ENCODE data around the gene DEK. TPM values are rescaled to one million over a fixed set of nuclear protein-coding genes. Genes with fewer than 3 reads are reported as not detected.

The DEK gene
- total RNA-seq, 1 experiment from 2014 or later, result 204 TPM

- TF ChIP-seq, protein P1, sequence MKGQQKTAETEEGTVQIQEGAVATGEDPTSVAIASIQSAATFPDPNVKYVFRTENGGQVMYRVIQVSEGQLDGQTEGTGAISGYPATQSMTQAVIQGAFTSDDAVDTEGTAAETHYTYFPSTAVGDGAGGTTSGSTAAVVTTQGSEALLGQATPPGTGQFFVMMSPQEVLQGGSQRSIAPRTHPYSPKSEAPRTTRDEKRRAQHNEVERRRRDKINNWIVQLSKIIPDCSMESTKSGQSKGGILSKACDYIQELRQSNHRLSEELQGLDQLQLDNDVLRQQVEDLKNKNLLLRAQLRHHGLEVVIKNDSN (CRISPR knock-in tag; IDR thresholded peaks at IDR 0.05), result no peak
- TF ChIP-seq ARID4B (CRISPR knock-in tag; IDR thresholded peaks at IDR 0.05; ENCODE audit: borderline replicate concordance) (no peak), ELF4 (CRISPR knock-in tag; IDR thresholded peaks at IDR 0.05; ENCODE audit: low read depth) (no peak), CREB1 (CRISPR knock-in tag; IDR thresholded peaks at IDR 0.05) (no peak), ZNF138 (CRISPR knock-in tag; conservative IDR thresholded peaks at IDR 0.05) (no peak), ZNF121 (CRISPR knock-in tag; IDR thresholded peaks at IDR 0.05) (no peak), ZNF423 (CRISPR knock-in tag; IDR thresholded peaks at IDR 0.05) (no peak)
- TF ChIP-seq, protein P2, sequence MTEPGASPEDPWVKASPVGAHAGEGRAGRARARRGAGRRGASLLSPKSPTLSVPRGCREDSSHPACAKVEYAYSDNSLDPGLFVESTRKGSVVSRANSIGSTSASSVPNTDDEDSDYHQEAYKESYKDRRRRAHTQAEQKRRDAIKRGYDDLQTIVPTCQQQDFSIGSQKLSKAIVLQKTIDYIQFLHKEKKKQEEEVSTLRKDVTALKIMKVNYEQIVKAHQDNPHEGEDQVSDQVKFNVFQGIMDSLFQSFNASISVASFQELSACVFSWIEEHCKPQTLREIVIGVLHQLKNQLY (CRISPR knock-in tag; IDR thresholded peaks at IDR 0.05), result no peak
- TF ChIP-seq, protein P3, sequence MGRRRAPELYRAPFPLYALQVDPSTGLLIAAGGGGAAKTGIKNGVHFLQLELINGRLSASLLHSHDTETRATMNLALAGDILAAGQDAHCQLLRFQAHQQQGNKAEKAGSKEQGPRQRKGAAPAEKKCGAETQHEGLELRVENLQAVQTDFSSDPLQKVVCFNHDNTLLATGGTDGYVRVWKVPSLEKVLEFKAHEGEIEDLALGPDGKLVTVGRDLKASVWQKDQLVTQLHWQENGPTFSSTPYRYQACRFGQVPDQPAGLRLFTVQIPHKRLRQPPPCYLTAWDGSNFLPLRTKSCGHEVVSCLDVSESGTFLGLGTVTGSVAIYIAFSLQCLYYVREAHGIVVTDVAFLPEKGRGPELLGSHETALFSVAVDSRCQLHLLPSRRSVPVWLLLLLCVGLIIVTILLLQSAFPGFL (CRISPR knock-in tag; IDR thresholded peaks at IDR 0.05; ENCODE audit: borderline replicate concordance), result no peak
Observed at GRCh38 chr6:18207438-18207837, 56.9 kb downstream of the DEK start (continued).

DNA sequence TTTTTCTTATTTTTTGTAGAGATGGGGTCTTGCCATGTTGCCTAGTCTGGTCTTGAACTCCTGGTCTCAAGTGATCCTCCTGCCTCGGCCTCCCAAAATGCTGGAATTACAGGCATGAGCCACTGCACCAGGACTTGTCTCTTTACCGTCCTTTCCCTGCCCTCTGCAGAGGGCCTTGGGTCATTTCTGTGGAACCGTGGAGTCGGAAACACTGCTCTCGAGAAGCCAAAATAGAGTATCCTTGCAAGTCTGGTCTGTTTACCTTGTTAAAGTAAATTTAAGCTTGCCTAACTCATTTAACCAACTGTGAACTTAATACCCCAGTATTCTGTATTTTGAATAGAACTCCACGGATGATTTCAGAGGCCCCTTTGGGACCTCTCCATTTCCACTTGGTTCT lies 57.7 kb downstream of the DEK start:
- TF ChIP-seq ZNF423 (CRISPR knock-in tag; IDR thresholded peaks at IDR 0.05) (no peak), JAZF1 (CRISPR knock-in tag; IDR thresholded peaks at IDR 0.05) (no peak), HMGA2 (CRISPR knock-in tag; IDR thresholded peaks at IDR 0.05) (no peak), E2F5 (CRISPR knock-in tag; IDR thresholded peaks at IDR 0.05) (no peak), ATF2 (CRISPR knock-in tag; IDR thresholded peaks at IDR 0.05; ENCODE audit: borderline replicate concordance, low read depth) (no peak), NR3C1 (CRISPR knock-in tag; conservative IDR thresholded peaks at IDR 0.05; ENCODE audit: low read depth) (no peak)
- TF ChIP-seq, protein P4, sequence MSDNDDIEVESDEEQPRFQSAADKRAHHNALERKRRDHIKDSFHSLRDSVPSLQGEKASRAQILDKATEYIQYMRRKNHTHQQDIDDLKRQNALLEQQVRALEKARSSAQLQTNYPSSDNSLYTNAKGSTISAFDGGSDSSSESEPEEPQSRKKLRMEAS (CRISPR knock-in tag; IDR thresholded peaks at IDR 0.05), result no peak
- TF ChIP-seq, protein P5, sequence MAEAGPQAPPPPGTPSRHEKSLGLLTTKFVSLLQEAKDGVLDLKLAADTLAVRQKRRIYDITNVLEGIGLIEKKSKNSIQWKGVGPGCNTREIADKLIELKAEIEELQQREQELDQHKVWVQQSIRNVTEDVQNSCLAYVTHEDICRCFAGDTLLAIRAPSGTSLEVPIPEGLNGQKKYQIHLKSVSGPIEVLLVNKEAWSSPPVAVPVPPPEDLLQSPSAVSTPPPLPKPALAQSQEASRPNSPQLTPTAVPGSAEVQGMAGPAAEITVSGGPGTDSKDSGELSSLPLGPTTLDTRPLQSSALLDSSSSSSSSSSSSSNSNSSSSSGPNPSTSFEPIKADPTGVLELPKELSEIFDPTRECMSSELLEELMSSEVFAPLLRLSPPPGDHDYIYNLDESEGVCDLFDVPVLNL (CRISPR knock-in tag; IDR thresholded peaks at IDR 0.05; ENCODE audit: borderline replicate concordance, low read depth), result no peak
- TF ChIP-seq, protein P6, sequence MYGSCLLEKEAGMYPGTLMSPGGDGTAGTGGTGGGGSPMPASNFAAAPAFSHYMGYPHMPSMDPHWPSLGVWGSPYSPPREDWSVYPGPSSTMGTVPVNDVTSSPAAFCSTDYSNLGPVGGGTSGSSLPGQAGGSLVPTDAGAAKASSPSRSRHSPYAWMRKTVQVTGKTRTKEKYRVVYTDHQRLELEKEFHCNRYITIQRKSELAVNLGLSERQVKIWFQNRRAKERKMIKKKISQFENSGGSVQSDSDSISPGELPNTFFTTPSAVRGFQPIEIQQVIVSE (CRISPR knock-in tag; IDR thresholded peaks at IDR 0.05; ENCODE audit: borderline replicate concordance), result no peak
- no peak for DNase-seq (ENCODE audit: low spot score)
- H3K36me3 Mint-ChIP-seq, result peaks cover 3% of the 10 kb centered on the region
- no peaks in the 10 kb centered on the region for H3K9me3 Mint-ChIP-seq
- no peak overlapping the region for H3K4me3 Mint-ChIP-seq
- ChIA-PET POLR2A (no interaction called here), CTCF (interaction anchor here (2.1 kb wide), 1 partner anchor 85 kb away, joined by 7 read pairs; no protein-coding TSS in a partner anchor)
- peaks cover 4% of the 10 kb centered on the region for H3K4me1 Mint-ChIP-seq
- H3K27me3 Mint-ChIP-seq (ENCODE audit: low read depth), result no peaks in the 10 kb centered on the region
- no peak overlapping the region for H3K27ac Mint-ChIP-seq
- no peak for ATAC-seq
